ENCODE results near the gene CMPK1.
"Not testable (repeated sequence)": the region's sequence is repeated elsewhere in the genome, so short reads cannot be mapped to it uniquely, and the experiment has no call there.

Gene CMPK1

DNA sequence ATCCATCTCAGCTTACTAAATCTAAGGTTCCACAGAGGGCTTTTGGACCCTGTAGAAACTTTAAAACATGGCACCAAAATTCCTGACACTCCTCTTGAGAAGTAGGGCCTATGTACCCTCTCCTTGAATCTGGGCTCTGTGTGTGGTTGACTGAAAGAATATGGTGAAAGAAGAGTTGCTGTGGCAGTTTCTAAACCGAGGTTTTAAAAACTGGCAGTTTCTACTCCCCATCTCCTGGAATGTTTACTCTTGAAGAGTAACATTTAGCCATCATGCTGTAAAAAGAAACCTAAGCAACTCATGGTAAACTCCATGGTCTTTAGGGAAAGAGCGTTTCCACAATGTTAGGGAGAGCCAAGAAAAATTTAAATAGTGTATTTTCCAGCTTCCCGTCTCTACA is 4.6 kb upstream of the CMPK1 start:
- Mint-ChIP-seq H3K27ac (no peak overlapping the region), H3K36me3 (ENCODE audit: low read depth) (peaks cover under 1% of the 10 kb centered on the region), H3K27me3 (no peaks in the 10 kb centered on the region), H3K4me1 (ENCODE audit: low read depth) (no peaks in the 10 kb centered on the region), H3K4me3 (no peak overlapping the region), H3K9me3 (no peaks in the 10 kb centered on the region)
- intact Hi-C loops (cut with micrococcal nuclease), result no loop called here

DNA sequence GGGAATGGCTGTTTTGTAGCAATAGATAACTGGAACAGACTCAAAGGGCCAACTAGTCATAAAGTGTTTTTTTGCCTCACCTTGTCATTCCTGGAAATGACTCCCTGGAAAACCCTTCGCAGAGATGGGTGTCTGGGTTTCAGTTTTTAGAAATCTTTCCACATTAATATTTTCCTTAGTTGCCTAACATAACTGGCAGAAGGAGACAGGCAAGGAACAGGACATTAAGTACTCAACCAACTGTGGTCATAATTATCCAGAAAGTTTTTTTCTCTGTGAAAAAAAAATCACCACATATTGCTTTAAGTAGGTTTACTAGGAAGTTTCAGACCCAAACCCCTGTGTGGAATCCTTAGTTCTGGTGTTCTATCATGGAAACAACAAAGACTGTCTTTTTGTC is 3.4 kb upstream of the CMPK1 start:
- no peak overlapping the region for H3K27ac Mint-ChIP-seq

DNA sequence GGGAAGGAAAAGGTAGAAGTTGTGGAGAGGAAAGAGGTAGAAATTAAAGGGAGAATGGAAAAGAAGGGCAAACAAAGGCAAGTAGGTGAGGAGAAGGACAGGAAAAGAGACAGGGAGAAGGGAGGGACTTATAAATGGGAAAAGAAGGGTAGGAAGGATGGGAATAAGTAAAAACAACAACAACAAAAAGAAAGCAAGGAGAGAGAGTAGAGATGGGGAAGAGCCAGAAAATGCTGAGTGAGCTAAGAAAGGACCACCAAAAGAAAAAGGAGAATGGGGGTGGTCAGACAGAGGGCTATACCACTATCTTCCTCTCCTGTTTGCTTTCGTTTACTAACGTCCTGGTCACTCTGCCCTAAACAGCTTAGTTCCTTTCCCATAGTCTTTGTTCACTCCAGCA is 1.7 kb upstream of the CMPK1 start:
- peaks cover 8% of the 10 kb centered on the region for H3K36me3 Mint-ChIP-seq (ENCODE audit: low read depth)
- H3K27ac Mint-ChIP-seq, result no peak overlapping the region
- no peak overlapping the region for H3K4me3 Mint-ChIP-seq
- intact Hi-C loops (cut with micrococcal nuclease), result loop anchor here (10.0 kb wide), 1 partner anchor 103 kb away; the partner anchor contains the start of gene FOXD2
- H3K27me3 Mint-ChIP-seq, result no peaks in the 10 kb centered on the region
- H3K9me3 Mint-ChIP-seq, result no peaks in the 10 kb centered on the region
- peaks cover 15% of the 10 kb centered on the region for H3K4me1 Mint-ChIP-seq (ENCODE audit: low read depth)

More for the DNA sequence above, 3.4 kb upstream of the CMPK1 start:
- Mint-ChIP-seq H3K4me3 (no peak overlapping the region), H3K9me3 (no peaks in the 10 kb centered on the region), H3K4me1 (ENCODE audit: low read depth) (peaks cover 7% of the 10 kb centered on the region), H3K36me3 (ENCODE audit: low read depth) (peaks cover 8% of the 10 kb centered on the region), H3K27me3 (no peaks in the 10 kb centered on the region)
- intact Hi-C loops (cut with micrococcal nuclease), result loop anchor here (10.0 kb wide), 1 partner anchor 105 kb away; the partner anchor contains the start of gene FOXD2

DNA sequence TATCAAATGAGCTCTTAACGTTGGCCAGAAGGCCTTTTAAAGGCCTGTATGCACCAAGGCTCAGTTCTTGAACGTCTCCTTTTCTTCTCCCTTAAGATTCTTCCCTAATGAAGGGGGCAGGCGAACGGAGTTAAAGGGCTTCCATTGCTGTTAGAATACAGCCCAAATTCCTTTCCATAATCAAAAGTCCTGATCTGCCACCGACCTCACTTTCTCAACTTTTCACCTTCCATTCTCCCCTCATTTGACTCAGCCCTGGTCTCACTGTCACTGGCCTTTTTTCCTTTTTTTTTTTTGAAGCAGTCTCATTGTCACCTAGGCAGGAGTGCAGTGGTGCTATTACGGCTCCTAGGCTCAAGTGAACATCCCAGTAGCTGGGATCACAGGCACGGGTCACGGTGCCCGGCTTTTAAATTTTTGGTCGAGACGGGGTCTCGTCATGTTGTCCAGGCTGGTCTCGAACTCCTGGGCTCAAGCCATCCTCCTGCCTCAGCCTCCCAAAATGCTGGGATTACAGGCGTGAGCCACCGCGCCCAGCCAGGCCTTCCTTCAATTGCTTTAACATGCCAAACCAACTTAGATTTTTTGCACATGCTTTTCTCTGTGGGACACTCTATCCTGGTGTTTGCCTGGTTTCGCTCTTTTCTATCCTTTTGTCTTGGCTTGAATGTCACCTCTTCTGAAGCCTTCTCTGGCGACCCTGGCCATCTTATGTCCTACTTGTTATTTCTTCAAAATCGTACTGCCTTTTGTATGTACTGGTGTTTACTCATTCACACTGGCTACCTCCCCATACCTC is 612 bp upstream of the CMPK1 start:
- H3K36me3 Mint-ChIP-seq (ENCODE audit: low read depth), result peaks cover 8% of the 10 kb centered on the region
- intact Hi-C loops (cut with micrococcal nuclease), result loop anchor here (10.0 kb wide), 1 partner anchor 102 kb away; the partner anchor contains the start of gene FOXD2
- no peaks in the 10 kb centered on the region for H3K27me3 Mint-ChIP-seq
- no peak overlapping the region for H3K4me3 Mint-ChIP-seq
- no peaks in the 10 kb centered on the region for H3K9me3 Mint-ChIP-seq
- peaks cover 16% of the 10 kb centered on the region for H3K4me1 Mint-ChIP-seq (ENCODE audit: low read depth)
- H3K27ac Mint-ChIP-seq, result no peak overlapping the region

DNA sequence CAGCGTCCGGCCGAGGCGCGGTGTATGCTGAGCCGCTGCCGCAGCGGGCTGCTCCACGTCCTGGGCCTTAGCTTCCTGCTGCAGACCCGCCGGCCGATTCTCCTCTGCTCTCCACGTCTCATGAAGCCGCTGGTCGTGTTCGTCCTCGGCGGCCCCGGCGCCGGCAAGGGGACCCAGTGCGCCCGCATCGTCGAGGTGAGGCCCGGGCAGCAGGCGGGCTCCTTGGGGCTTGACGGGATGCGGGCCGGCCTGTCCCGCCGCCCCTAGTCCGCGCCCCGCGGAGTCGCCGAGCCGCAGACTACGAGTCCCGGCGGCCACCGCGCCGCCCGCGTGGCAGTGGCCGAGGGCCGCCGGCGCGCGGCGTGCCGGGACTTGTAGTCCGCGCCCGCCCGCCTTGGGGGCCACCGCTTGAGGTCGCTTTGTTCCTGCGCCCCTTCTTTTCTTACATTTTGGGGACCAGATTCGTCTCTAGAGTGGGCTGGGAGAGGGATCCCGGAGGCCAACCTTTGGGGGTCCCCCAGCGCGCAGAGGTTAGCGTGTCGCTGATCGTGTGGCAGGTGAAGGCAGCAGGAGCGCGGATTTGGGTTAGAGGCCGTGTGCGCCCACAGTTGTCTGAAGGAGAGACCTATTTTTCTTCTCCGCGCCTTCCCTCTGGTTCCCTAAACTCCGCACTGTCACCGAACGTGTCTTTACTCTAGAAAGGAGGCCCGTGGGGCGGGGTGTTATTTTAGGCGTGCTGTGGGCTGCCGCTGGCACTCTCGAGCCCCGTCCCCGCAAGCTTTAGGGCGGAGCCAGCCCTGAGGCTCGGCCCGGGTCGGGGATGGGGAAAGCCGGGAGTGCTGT is 553 bp downstream of the CMPK1 start:
- Mint-ChIP-seq H3K9me3 (no peaks in the 10 kb centered on the region), H3K36me3 (ENCODE audit: low read depth) (peaks cover 11% of the 10 kb centered on the region), H3K27me3 (no peaks in the 10 kb centered on the region), H3K4me3 (no peak overlapping the region), H3K27ac (no peak overlapping the region), H3K4me1 (ENCODE audit: low read depth) (peaks cover 23% of the 10 kb centered on the region)
- intact Hi-C loops (cut with micrococcal nuclease), result loop anchor here (1.0 to 10.0 kb wide), 2 partner anchors 20 to 101 kb away; partner anchors contain the start of genes FOXD2 and STIL

DNA sequence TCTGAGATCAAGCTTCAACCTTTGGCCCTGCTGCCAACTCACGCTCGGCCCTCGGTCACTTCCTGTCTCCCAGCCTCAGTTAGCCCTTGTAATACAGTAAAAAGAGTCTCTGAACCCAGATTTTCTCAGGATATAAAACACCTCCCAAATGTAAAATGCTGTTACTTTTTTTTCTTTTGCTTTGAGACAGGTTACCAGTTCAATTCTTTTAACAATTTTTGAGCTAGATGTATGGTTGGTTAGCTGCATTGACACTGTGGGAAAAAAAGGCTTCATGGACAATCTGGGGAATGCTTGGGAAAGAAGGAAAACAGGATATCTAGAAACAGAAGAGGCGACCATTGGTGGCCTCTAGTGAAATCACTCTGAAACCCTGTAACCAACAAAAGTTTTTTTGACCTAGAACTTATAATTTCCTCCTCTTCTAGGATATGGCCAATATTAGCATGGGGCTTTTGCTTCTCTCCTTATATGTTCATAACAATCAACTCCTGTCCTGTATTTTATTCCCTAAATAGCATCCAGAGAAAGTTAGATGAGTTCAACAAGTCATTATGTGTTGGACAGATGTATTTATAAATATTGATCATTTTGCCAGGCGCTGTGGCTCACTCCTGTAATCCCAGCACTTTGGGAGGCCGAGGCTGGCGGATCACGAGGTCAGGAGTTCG is 1.3 kb downstream of the CMPK1 start:
- H3K27me3 Mint-ChIP-seq, result no peaks in the 10 kb centered on the region
- H3K9me3 Mint-ChIP-seq, result no peaks in the 10 kb centered on the region
- no peak overlapping the region for H3K27ac Mint-ChIP-seq
- peaks cover 23% of the 10 kb centered on the region for H3K4me1 Mint-ChIP-seq (ENCODE audit: low read depth)
- H3K4me3 Mint-ChIP-seq, result no peak overlapping the region
- intact Hi-C loops (cut with micrococcal nuclease), result loop anchor here (1.0 to 10.0 kb wide), 2 partner anchors 21 to 100 kb away; partner anchors contain the start of genes FOXD2 and STIL
- peaks cover 18% of the 10 kb centered on the region for H3K36me3 Mint-ChIP-seq (ENCODE audit: low read depth)

DNA sequence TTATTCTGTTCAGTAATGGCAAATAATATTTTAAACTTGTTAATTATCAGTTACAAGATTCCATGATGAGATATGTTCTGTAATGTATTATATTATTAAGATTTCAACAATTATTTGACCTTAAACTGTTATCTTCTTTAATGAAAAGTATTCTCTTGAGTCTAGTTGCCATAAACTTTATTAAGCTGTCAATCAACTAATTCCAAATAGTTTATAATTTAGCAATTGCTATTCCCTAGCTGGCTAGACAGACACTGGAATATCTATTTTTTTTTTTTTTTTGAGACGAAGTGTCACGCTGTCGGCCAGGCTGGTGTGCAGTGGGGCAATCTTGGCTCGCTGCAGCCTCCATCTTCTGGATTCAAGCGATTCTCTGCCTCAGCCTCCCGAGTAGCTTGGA is 3.8 kb downstream of the CMPK1 start:
- Mint-ChIP-seq H3K9me3 (no peaks in the 10 kb centered on the region), H3K36me3 (ENCODE audit: low read depth) (peaks cover 24% of the 10 kb centered on the region), H3K4me3 (no peak overlapping the region), H3K27ac (no peak overlapping the region), H3K4me1 (ENCODE audit: low read depth) (peaks cover 23% of the 10 kb centered on the region), H3K27me3 (no peaks in the 10 kb centered on the region)
- intact Hi-C loops (cut with micrococcal nuclease), result loop anchor here (10.0 kb wide), 1 partner anchor 97 kb away; the partner anchor contains the start of gene FOXD2

DNA sequence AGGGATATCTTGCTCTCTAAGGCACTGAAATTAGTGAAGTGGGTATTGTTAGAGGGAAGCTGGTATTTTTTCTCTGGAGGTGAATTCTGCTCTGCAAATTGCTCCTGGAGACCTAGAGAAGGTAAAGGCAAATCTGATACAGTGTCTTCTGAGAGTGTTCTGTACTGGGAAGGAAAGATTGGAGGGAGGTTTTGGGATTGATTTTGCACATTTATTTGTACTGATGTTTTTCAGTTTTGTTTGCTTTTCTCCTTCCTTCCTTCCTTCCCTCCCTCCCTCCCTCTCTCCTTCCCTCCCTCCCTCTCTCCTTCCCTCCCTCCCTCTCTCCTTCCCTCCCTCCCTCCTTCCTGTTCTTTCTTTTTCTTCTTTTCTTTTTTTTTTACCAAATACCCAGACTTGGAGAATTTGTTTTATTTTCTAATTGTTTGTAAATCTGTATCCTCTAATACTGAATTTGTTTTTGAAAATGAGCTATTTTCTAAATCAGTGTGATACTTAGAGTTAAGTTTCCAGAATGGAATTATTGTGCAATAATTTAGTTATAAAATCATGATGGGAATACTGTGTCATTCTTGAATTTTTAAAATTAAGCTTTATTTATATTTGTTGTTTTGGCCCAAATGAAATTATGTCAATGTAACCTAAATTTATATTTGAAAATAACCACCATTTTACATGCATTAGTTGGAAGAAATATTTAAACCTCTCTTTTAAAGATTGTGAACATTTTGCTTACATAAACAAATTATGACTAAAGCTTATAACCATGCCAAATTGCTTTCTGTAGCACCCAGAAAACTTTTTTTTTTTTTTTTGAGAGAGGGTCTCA is 4.9 kb downstream of the CMPK1 start:
- H3K36me3 Mint-ChIP-seq (ENCODE audit: low read depth), result peaks cover 33% of the 10 kb centered on the region
- no peaks in the 10 kb centered on the region for H3K9me3 Mint-ChIP-seq
- no peak overlapping the region for H3K4me3 Mint-ChIP-seq
- intact Hi-C loops (cut with micrococcal nuclease), result loop anchor here (10.0 kb wide), 1 partner anchor 96 kb away; the partner anchor contains the start of gene FOXD2
- H3K27me3 Mint-ChIP-seq, result no peaks in the 10 kb centered on the region
- peaks cover 23% of the 10 kb centered on the region for H3K4me1 Mint-ChIP-seq (ENCODE audit: low read depth)
- no peak overlapping the region for H3K27ac Mint-ChIP-seq

DNA sequence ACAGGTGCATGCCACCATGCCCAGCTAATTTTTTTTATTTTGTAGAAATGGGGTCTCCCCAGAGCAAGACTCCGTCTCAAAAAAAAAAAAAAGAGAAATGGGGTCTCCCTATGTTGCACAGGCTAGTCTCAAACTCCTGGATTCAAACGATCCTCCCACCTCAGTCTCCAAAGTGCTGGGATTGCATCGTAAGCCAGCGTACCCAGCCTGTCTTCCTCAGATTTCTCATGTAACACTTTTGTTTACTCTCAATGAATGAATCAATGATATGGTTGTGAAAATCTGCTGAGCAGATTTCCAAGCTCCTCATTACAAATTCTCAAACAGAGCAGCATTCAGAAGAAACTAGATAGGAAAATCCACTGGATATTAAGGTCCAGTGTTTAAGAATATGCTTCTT is 6.6 kb downstream of the CMPK1 start:
- H3K36me3 Mint-ChIP-seq (ENCODE audit: low read depth), result peaks cover 32% of the 10 kb centered on the region
- no peak overlapping the region for H3K4me3 Mint-ChIP-seq
- H3K27ac Mint-ChIP-seq, result no peak overlapping the region
- H3K4me1 Mint-ChIP-seq (ENCODE audit: low read depth), result peaks cover 16% of the 10 kb centered on the region
- intact Hi-C loops (cut with micrococcal nuclease), result no loop called here
- H3K9me3 Mint-ChIP-seq, result no peaks in the 10 kb centered on the region
- no peaks in the 10 kb centered on the region for H3K27me3 Mint-ChIP-seq

DNA sequence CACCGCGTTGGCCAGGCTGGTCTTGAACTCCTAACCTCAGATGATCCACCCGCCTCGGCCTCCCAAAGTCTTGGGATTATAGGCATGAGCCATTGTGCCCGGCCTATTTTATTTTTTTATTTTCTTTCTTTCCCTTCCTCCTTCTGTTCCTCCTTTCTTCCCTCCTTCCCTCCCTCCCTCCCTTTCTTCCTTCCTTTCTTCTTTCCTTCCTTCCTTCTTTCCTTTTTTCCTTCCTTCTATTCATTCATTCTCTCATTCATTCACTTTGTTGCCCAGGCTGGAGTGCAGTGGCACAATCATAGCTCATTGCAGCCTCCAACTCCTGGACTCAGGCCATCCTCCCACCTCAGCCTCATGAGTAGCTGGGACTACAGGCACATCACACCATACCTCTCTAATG is 13.4 kb downstream of the CMPK1 start:
- H3K4me3 Mint-ChIP-seq; H3K27ac Mint-ChIP-seq; H3K9me3 Mint-ChIP-seq; H3K27me3 Mint-ChIP-seq; intact Hi-C loops (cut with micrococcal nuclease): not testable (repeated sequence)
- peaks cover 25% of the 10 kb centered on the region for H3K4me1 Mint-ChIP-seq (ENCODE audit: low read depth)
- H3K36me3 Mint-ChIP-seq (ENCODE audit: low read depth), result peaks cover 51% of the 10 kb centered on the region

DNA sequence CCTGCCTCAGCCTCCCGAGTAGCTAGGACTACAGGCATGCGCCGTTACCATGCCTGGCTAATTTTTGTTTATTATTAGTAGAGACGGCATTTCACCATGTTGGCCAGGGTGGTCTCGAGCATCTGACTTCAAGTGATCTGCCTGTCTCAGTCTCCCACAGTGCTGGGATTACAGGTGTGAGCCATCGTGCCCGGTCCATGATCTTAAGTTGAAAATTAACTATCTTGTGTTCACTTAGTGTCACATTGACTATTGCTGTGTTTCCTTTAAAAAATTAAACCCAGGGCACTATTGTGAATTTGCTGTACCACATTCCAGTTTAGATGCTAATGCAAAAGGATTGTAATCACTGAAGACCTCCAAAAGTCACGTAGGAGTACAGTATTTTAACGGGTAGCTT is 14.1 kb downstream of the CMPK1 start:
- H3K27ac Mint-ChIP-seq, result no peak overlapping the region
- H3K36me3 Mint-ChIP-seq (ENCODE audit: low read depth), result peaks cover 49% of the 10 kb centered on the region
- intact Hi-C loops (cut with micrococcal nuclease), result no loop called here
- no peaks in the 10 kb centered on the region for H3K27me3 Mint-ChIP-seq
- H3K4me3 Mint-ChIP-seq, result no peak overlapping the region
- H3K4me1 Mint-ChIP-seq (ENCODE audit: low read depth), result peaks cover 25% of the 10 kb centered on the region
- no peaks in the 10 kb centered on the region for H3K9me3 Mint-ChIP-seq

DNA sequence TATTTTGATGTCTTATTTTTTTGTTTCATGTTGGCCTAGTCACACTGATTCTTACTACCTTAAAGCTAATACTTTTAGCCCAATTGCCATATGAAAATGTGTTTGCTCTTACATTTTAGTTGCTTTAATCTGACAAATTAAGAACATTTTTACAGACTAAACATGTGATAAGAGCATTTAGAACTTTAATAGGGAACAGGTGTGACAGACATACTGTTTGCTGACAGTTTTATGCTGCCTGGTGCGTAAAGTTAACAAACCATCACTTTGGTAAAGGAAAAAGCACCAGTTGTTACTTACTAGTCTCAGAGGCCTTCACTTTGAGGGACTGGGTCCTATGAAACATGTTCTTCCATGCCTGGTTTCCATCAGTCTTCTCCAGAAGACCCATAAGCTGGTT is 14.7 kb downstream of the CMPK1 start:
- Mint-ChIP-seq H3K27me3 (no peaks in the 10 kb centered on the region), H3K27ac (no peak overlapping the region), H3K4me3 (no peak overlapping the region), H3K36me3 (ENCODE audit: low read depth) (peaks cover 44% of the 10 kb centered on the region), H3K9me3 (no peaks in the 10 kb centered on the region), H3K4me1 (ENCODE audit: low read depth) (peaks cover 25% of the 10 kb centered on the region)
- intact Hi-C loops (cut with micrococcal nuclease), result no loop called here

DNA sequence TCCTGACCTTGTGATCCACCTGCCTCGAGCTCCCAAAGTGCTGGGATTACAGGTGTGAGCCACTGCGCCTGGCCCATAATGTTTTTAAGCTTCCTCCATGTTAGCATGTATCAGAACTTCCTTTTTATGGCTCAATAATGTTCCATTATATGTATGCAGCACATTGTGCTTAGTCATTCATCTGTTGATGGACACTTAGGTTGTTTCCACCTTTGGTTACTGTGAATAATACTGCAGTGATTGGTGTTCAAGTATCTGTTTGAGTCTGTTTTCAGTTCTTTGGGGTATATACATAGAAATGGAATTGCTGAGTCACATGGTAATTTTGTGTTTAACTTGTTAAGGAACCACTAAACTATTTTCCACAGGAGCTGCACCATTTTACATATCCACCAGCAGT is 17.7 kb downstream of the CMPK1 start:
- Mint-ChIP-seq H3K4me1 (ENCODE audit: low read depth) (peaks cover 25% of the 10 kb centered on the region), H3K9me3 (no peaks in the 10 kb centered on the region), H3K4me3 (no peak overlapping the region), H3K27ac (peak overlapping the region; percentile 55), H3K27me3 (no peaks in the 10 kb centered on the region), H3K36me3 (ENCODE audit: low read depth) (peaks cover 32% of the 10 kb centered on the region)
- intact Hi-C loops (cut with micrococcal nuclease), result no loop called here
